ENCODE data around the gene FXYD7. TPM values are rescaled to one million over a fixed set of nuclear protein-coding genes. Genes with fewer than 3 reads are reported as not detected.

FXYD7 gene
- total and polyA plus RNA-seq, 2 experiments from 2014 or later, result not detected

DNA sequence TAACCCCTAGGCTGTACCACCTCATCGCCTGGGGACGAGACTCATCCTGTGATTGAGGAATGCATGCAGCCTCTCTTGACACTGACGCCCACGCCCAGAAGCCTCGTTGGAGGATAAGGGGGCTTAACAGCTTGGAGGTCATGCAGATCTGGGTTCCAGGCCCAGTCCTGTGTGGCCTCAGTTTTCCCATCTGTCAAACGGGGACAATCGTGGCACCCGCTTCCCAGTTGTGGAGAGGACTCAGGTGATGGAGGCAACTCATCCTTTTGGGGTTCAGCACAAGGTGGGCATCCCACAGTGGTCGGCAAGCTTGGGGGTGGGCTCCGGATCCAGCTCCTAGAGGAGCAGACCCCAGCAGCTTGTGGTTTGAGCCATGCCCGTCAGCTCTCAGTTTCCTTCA is 6.8 kb upstream of the FXYD7 start:
- no peak overlapping the region for H3K4me3 ChIP-seq
- H3K4me2 ChIP-seq (ENCODE audit: unreplicated experiment), result no peak overlapping the region
- in situ Hi-C loops (cut with MboI), result no loop called here
- no peaks in the 10 kb centered on the region for H3K9me3 ChIP-seq (ENCODE audit: low read depth)
- no peaks in the 10 kb centered on the region for H3K79me2 ChIP-seq (ENCODE audit: insufficient read depth)
- no peaks in the 10 kb centered on the region for H3K36me3 ChIP-seq (ENCODE audit: low read depth)
- no peak overlapping the region for H3K9ac ChIP-seq
- DNase-seq, result no peak
- peaks cover 10% of the 10 kb centered on the region for H3K27me3 ChIP-seq (replicated peaks; ENCODE audit: insufficient read depth)
- no peak overlapping the region for H3K27ac ChIP-seq
- no peak overlapping the region for H2AFZ ChIP-seq
- H3K4me1 ChIP-seq (ENCODE audit: insufficient read depth), result peaks cover 13% of the 10 kb centered on the region; the same call in 1 of the 2 replicates
- H3K9me2 ChIP-seq (ENCODE audit: insufficient read depth), result no peaks in the 10 kb centered on the region
- no peaks in the 10 kb centered on the region for H3F3A ChIP-seq (ENCODE audit: insufficient read depth)
- no peaks in the 10 kb centered on the region for H4K20me1 ChIP-seq (ENCODE audit: insufficient read depth)
- WGBS, 2 experiments (ENCODE audit: low coverage in 1 of 2, low lambda C conversion rate in 2 of 2, missing lambda C conversion rate in 2 of 2), result 70 to 77% methylated on average over 11 of the region's 11 CpGs
- no peak for TF ChIP-seq EZH2phosphoT487 (IDR thresholded peaks at IDR 0.05; ENCODE audit: insufficient read depth, low read depth)
- no peak for TF ChIP-seq EZH2 (IDR thresholded peaks at IDR 0.05; ENCODE audit: insufficient read depth, poor library complexity, severe bottlenecking)

DNA sequence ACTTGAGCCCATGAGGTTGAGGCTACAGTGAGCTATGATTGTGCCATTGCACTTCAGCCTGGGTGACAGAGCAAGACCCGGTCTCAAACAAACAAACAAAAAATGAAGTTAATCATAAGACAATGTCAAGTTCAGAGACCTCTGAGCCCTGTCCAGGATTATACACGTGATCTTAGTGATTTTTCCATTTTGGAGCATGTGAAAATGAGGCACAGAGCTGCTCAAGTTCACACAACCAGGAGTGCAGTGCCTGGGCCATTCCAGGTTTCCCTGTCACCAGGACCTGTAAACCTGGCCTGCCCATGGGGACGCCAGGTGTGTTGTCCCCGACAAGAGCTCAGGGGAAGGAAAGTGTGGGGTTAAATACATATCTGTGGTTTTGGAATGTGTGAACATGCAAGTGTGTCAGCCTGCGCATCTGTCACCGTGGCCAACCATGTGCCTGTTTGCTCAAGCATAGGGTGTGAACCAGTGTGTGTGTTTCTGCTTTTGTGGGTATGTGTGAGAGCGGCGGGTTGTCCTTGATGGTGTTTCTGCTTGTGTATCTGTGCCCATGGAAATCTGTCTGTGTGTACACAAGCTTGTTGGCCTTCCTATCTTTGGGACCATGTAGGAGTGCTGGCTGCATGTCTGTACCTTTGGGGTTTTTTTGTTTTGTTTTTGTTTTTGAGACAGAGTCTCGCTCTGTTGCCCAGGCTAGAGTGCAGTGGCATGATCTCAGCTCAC is 5.9 kb upstream of the FXYD7 start:
- Histone ChIP-seq H3K79me2 (ENCODE audit: insufficient read depth) (no peaks in the 10 kb centered on the region), H4K20me1 (ENCODE audit: insufficient read depth) (no peaks in the 10 kb centered on the region), H3F3A (ENCODE audit: insufficient read depth) (no peaks in the 10 kb centered on the region), H3K9ac (no peak overlapping the region), H3K9me3 (ENCODE audit: low read depth) (no peaks in the 10 kb centered on the region), H3K4me2 (ENCODE audit: unreplicated experiment) (no peak overlapping the region), H3K4me3 (no peak overlapping the region), H3K9me2 (ENCODE audit: insufficient read depth) (no peaks in the 10 kb centered on the region), H3K4me1 (ENCODE audit: insufficient read depth) (peaks cover 13% of the 10 kb centered on the region; the same call in 1 of the 2 replicates), H3K27me3 (replicated peaks; ENCODE audit: insufficient read depth) (peaks cover 10% of the 10 kb centered on the region), H2AFZ (no peak overlapping the region), H3K36me3 (ENCODE audit: low read depth) (no peaks in the 10 kb centered on the region), H3K27ac (no peak overlapping the region)
- TF ChIP-seq EZH2 (IDR thresholded peaks at IDR 0.05; ENCODE audit: insufficient read depth, poor library complexity, severe bottlenecking) (no peak), EZH2phosphoT487 (IDR thresholded peaks at IDR 0.05; ENCODE audit: insufficient read depth, low read depth) (no peak)
- 19 to 23% methylated on average over 9 of the region's 9 CpGs for WGBS, 2 experiments (ENCODE audit: low coverage in 1 of 2, low lambda C conversion rate in 2 of 2, missing lambda C conversion rate in 2 of 2)
- in situ Hi-C loops (cut with MboI), result no loop called here
- DNase-seq, result peak; percentile 9

DNA sequence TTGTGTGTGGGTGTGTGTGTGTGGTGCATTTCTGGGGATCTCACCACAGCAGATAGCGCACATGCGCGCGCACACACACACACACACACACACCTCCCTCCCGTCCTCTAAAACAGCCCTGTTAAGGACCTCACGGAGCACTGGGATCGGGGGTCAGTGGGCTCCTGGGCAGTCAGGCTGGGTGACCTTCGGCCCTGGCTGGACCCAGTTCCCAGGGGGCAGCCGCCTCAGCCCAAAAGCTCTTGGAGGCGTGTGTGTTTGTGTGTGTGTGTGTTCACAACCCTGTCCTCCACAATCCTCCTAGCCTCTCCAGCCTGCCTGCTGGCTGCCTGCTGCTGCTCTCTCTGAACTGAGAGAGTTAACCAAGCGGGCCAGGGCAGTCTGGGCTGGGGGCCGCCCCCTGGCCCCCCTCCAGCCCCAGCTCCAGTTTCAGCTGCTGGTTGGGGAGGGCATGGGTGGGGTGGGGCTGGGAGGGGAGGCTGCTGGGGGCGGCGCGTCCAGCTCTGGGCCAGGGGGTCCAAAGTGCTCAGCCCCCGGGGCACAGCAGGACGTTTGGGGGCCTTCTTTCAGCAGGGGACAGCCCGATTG is 4.7 kb upstream of the FXYD7 start, which contains the start of gene FXYD1:
FXYD1 (plus strand) TSS at position 520 of the 588 bp plus-strand sequence. CDS start 1,256 bp downstream, outside the sequence.
- no peak for DNase-seq
- Histone ChIP-seq H3K9me3 (ENCODE audit: low read depth) (no peaks in the 10 kb centered on the region), H4K20me1 (ENCODE audit: insufficient read depth) (no peaks in the 10 kb centered on the region), H3K36me3 (ENCODE audit: low read depth) (no peaks in the 10 kb centered on the region), H3K27me3 (replicated peaks; ENCODE audit: insufficient read depth) (peaks cover 10% of the 10 kb centered on the region), H3K9ac (peak within 1 kb of the TSS; percentile 51), H3K9me2 (ENCODE audit: insufficient read depth) (no peaks in the 10 kb centered on the region), H3K79me2 (ENCODE audit: insufficient read depth) (no peaks in the 10 kb centered on the region), H3K4me3 (no peak within 1 kb of the TSS), H3F3A (ENCODE audit: insufficient read depth) (no peaks in the 10 kb centered on the region), H3K27ac (no peak within 1 kb of the TSS), H3K4me2 (ENCODE audit: unreplicated experiment) (no peak within 1 kb of the TSS), H2AFZ (peak within 1 kb of the TSS; percentile 61), H3K4me1 (ENCODE audit: insufficient read depth) (peaks cover 13% of the 10 kb centered on the region; the same call in 1 of the 2 replicates)
- WGBS, 2 experiments (ENCODE audit: low coverage in 1 of 2, low lambda C conversion rate in 2 of 2, missing lambda C conversion rate in 2 of 2), result 40 to 41% methylated on average over 17 to 18 of the region's 18 CpGs
- in situ Hi-C loops (cut with MboI), result no loop called here
- TF ChIP-seq EZH2phosphoT487 (IDR thresholded peaks at IDR 0.05; ENCODE audit: insufficient read depth, low read depth), result no peak
- no peak for TF ChIP-seq EZH2 (IDR thresholded peaks at IDR 0.05; ENCODE audit: insufficient read depth, poor library complexity, severe bottlenecking)

DNA sequence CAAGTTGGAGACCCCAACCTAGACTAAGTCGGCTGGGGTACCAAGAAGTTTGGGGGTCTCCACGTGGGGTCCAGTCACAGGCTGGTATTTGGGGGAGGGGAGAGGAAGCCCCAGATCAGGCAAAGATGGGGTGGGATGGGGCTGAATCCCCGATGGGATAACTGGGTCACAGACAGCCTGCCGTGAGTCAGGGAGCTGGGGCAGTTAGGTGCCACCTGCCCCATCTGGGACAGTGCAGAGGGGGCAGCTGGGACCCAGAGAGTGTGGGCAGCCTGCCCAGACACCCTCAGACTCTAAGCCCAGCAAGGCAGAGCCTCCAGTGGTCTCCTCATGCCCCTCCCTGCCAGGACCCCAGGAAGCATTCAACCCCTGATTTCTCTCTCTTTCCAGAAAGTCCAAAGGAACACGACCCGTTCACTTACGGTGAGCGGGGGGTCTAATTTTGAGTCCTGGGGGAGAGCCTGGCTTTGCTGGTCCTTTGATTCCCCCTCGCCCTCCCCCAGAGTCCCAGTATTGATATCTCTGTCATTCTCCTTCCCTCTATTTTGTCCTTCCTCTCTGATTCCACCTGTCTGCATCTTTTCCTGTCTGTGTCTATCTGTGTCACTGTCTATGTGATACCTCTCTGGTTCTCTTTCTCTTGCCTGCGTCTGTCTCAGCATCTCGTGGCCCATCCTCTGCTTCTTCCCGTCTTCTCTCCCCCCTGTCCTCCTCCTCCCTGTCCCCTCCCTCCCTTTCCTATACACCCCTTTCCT is 2.7 kb upstream of the FXYD7 start:
- no peak overlapping the region for H3K27ac ChIP-seq
- H4K20me1 ChIP-seq (ENCODE audit: insufficient read depth), result no peaks in the 10 kb centered on the region
- DNase-seq, result no peak
- H3K4me2 ChIP-seq (ENCODE audit: unreplicated experiment), result no peak overlapping the region
- TF ChIP-seq EZH2phosphoT487 (IDR thresholded peaks at IDR 0.05; ENCODE audit: insufficient read depth, low read depth) (no peak), EZH2 (IDR thresholded peaks at IDR 0.05; ENCODE audit: insufficient read depth, poor library complexity, severe bottlenecking) (no peak)
- no peaks in the 10 kb centered on the region for H3K36me3 ChIP-seq (ENCODE audit: low read depth)
- H3K79me2 ChIP-seq (ENCODE audit: insufficient read depth), result no peaks in the 10 kb centered on the region
- no peak overlapping the region for H3K4me3 ChIP-seq
- no peaks in the 10 kb centered on the region for H3K9me2 ChIP-seq (ENCODE audit: insufficient read depth)
- H3F3A ChIP-seq (ENCODE audit: insufficient read depth), result no peaks in the 10 kb centered on the region
- no peak overlapping the region for H2AFZ ChIP-seq
- WGBS, 2 experiments (ENCODE audit: low coverage in 1 of 2, low lambda C conversion rate in 2 of 2, missing lambda C conversion rate in 2 of 2), result 41 to 50% methylated on average over 7 to 12 of the region's 12 CpGs
- H3K27me3 ChIP-seq (replicated peaks; ENCODE audit: insufficient read depth), result peaks cover 10% of the 10 kb centered on the region
- H3K9ac ChIP-seq, result no peak overlapping the region
- peaks cover 13% of the 10 kb centered on the region; the same call in 1 of the 2 replicates for H3K4me1 ChIP-seq (ENCODE audit: insufficient read depth)
- in situ Hi-C loops (cut with MboI), result no loop called here
- no peaks in the 10 kb centered on the region for H3K9me3 ChIP-seq (ENCODE audit: low read depth)

Measured in GM23248 (cell line).